HepG2 (cell line): ENCODE data around the gene MAP1LC3A. TPM values are rescaled to one million over a fixed set of nuclear protein-coding genes. Genes with fewer than 3 reads are reported as not detected.

ENCODE experiments used
- ATF1 ChIP-seq: IDR thresholded peaks from 2 replicates; pipeline ENCODE4 v1.6.1; 2016; ENCODE audit warnings: mild to moderate bottlenecking, control low read depth
- BRCA1 ChIP-seq: sonication (generic); formaldehyde crosslinking; IDR thresholded peaks from 2 replicates; pipeline ENCODE4 v1.4.0; 2020; ENCODE audit warnings: missing genetic modification reagents
- CENPT ChIP-seq: sonication (generic); formaldehyde crosslinking; IDR thresholded peaks from 2 replicates; pipeline ENCODE4 v1.8.0; 2022; ENCODE audit warnings: low read depth, mild to moderate bottlenecking, moderate library complexity, missing genetic modification reagents
- ELF4 ChIP-seq: sonication (generic); formaldehyde crosslinking; IDR thresholded peaks from 2 replicates; pipeline ENCODE4 v1.5.0; 2020; ENCODE audit warnings: missing genetic modification reagents, mild to moderate bottlenecking, moderate library complexity, borderline replicate concordance
- EZH2 ChIP-seq: conservative IDR thresholded peaks from 2 replicates; pipeline ENCODE4 v1.6.1; 2012; ENCODE audit warnings: mild to moderate bottlenecking, low read depth, low read length, moderate library complexity
- FOXJ3 ChIP-seq: sonication (generic); formaldehyde crosslinking; IDR thresholded peaks from 2 replicates; pipeline ENCODE4 v1.4.0; 2020; ENCODE audit warnings: missing genetic modification reagents, mild to moderate bottlenecking, borderline replicate concordance
- GATAD1 ChIP-seq: IDR thresholded peaks from 2 replicates; pipeline ENCODE4 v1.6.1; 2016; ENCODE audit warnings: missing genetic modification reagents, missing compliant biosample characterization
- GTF3A ChIP-seq: sonication (generic); formaldehyde crosslinking; conservative IDR thresholded peaks from 2 replicates; pipeline ENCODE4 v1.4.0; 2020; ENCODE audit warnings: mild to moderate bottlenecking, missing genetic modification reagents
- HMG20A ChIP-seq: IDR thresholded peaks from 2 replicates; pipeline ENCODE4 v1.6.1; 2016; ENCODE audit warnings: borderline replicate concordance
- NCOR1 ChIP-seq: fragments of 200-600 bp; sonication (generic); IDR thresholded peaks from 2 replicates; pipeline ENCODE4 v1.7.0; 2017; ENCODE audit warnings: antibody characterized with exemption, low read length, borderline replicate concordance
- NFE2 ChIP-seq: sonication (generic); formaldehyde crosslinking; IDR thresholded peaks from 2 replicates; pipeline ENCODE4 v1.4.0; 2020; ENCODE audit warnings: missing genetic modification reagents
- NFE2L2 ChIP-seq: fragments of 150-350 bp; IDR thresholded peaks from 2 replicates; pipeline ENCODE4 v1.6.1; 2014; ENCODE audit warnings: low read length
- NR2C2 ChIP-seq: sonication (generic); formaldehyde crosslinking; IDR thresholded peaks from 2 replicates; pipeline ENCODE4 v1.4.0; 2020; ENCODE audit warnings: missing genetic modification reagents, mild to moderate bottlenecking, moderate library complexity, borderline replicate concordance
- PHF8 ChIP-seq: sonication (generic); formaldehyde crosslinking; IDR thresholded peaks from 2 replicates; pipeline ENCODE4 v1.5.0; 2020; ENCODE audit warnings: missing genetic modification reagents
- PPARG ChIP-seq: conservative IDR thresholded peaks from 2 replicates; pipeline ENCODE4 v1.6.1; 2016; ENCODE audit warnings: missing biosample characterization, missing genetic modification reagents
- PRPF4 ChIP-seq: fragments of 200-400 bp; formaldehyde crosslinking; IDR thresholded peaks from 2 replicates; pipeline ENCODE4 v1.6.1; 2016; ENCODE audit warnings: low read length, low read depth; ENCODE audit not compliant: poor library complexity, severe bottlenecking
- SMC3 ChIP-seq: IDR thresholded peaks from 2 replicates; pipeline ENCODE4 v1.6.1; 2011; ENCODE audit warnings: low read length, improper control_type of control experiment
- ZBTB2 ChIP-seq: sonication (generic); formaldehyde crosslinking; IDR thresholded peaks from 2 replicates; pipeline ENCODE4 v1.8.0; 2022; ENCODE audit warnings: low read depth, missing genetic modification reagents
- ZNF343 ChIP-seq: sonication (generic); formaldehyde crosslinking; IDR thresholded peaks from 2 replicates; pipeline ENCODE4 v1.4.0; 2020; ENCODE audit warnings: mild to moderate bottlenecking, missing genetic modification reagents
- ZNF354B ChIP-seq: sonication (generic); formaldehyde crosslinking; IDR thresholded peaks from 2 replicates; pipeline ENCODE4 v1.8.0; 2022; ENCODE audit warnings: mild to moderate bottlenecking, missing genetic modification reagents
- ZNF558 ChIP-seq: sonication (generic); formaldehyde crosslinking; IDR thresholded peaks from 2 replicates; pipeline ENCODE4 v1.9.0; 2022; ENCODE audit warnings: mild to moderate bottlenecking, missing genetic modification reagents, borderline replicate concordance
- ZNF609 ChIP-seq: sonication (generic); formaldehyde crosslinking; IDR thresholded peaks from 2 replicates; pipeline ENCODE4 v1.4.0; 2020; ENCODE audit warnings: mild to moderate bottlenecking, missing genetic modification reagents, borderline replicate concordance
- polyA plus RNA-seq, 8 experiments: library from polyadenylated mRNA; depleted of rRNA in 3 of 8; stranded (reverse) in 7 of 8; unstranded in 1 of 8; fragments of >200 nt; fragmentation: Illumina TruSeq in 4 of 8; extraction: Trizol in 4 of 8; gene quantifications; 2 replicates each; pipeline versions ENCODE4 v1.2.1 to v1.2.3, GENCODE V29; 2011 to 2016; ENCODE audit warnings: low read depth in 4 of 8, missing spikeins in 1 of 8, mixed read lengths in 1 of 8; ENCODE audit not compliant: insufficient read depth in 1 of 8
- total RNA-seq, 5 experiments: library from RNA; depleted of rRNA; stranded (reverse); fragments of >200 nt; fragmentation: Illumina TruSeq; extraction: Trizol; gene quantifications; 2 replicates each; pipeline ENCODE4 v1.2.3, GENCODE V29; 2016; ENCODE audit warnings: low read depth in 1 of 5
- TF ChIP-seq, protein P1 (sequence below): sonication (generic); formaldehyde crosslinking; IDR thresholded peaks from 2 replicates; pipeline ENCODE4 v1.8.1; 2023; ENCODE audit warnings: mild to moderate bottlenecking, moderate library complexity, missing genetic modification reagents
- TF ChIP-seq, protein P2 (sequence below): sonication (generic); formaldehyde crosslinking; IDR thresholded peaks from 2 replicates; pipeline ENCODE4 v1.4.0; 2020; ENCODE audit warnings: missing genetic modification reagents

Gene MAP1LC3A
- total and polyA plus RNA-seq, 2 of the 13 experiments (the other 11 are each of a cell fraction or from before 2014, with no cell fraction given), result not detected

GRCh38 chr20:34562641-34563040 is 4.1 kb downstream of the MAP1LC3A start (continued):
- TF ChIP-seq, protein P1, sequence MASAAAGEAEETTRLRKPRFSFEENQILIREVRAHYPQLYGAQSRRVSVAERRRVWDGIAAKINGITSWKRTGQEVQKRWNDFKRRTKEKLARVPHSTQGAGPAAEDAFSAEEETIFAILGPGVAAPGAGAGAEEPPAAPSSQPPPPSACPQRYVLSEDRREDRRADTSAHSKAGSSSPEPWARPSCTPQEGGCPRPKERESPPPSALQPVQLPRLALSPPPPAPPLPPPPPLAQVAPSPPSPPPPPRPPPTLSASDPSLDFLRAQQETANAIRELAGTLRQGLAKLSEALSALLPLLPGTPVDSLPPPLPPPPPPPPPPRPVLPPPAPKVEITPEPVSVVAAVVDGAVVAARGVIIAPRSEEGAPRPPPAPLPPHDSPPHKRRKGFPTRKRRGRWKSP (CRISPR knock-in tag), result no peak
- TF ChIP-seq ZNF354B (CRISPR knock-in tag), result no peak
- TF ChIP-seq ATF1 (CRISPR knock-in tag), result no peak
- TF ChIP-seq, protein P2, sequence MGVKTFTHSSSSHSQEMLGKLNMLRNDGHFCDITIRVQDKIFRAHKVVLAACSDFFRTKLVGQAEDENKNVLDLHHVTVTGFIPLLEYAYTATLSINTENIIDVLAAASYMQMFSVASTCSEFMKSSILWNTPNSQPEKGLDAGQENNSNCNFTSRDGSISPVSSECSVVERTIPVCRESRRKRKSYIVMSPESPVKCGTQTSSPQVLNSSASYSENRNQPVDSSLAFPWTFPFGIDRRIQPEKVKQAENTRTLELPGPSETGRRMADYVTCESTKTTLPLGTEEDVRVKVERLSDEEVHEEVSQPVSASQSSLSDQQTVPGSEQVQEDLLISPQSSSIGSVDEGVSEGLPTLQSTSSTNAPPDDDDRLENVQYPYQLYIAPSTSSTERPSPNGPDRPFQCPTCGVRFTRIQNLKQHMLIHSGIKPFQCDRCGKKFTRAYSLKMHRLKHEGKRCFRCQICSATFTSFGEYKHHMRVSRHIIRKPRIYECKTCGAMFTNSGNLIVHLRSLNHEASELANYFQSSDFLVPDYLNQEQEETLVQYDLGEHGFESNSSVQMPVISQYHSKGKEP (CRISPR knock-in tag), result no peak
- no peak for TF ChIP-seq NFE2
- TF ChIP-seq NFE2L2, result no peak
- TF ChIP-seq GATAD1 (CRISPR knock-in tag), result no peak
- no peak for TF ChIP-seq NR2C2
- TF ChIP-seq ZNF558, result no peak
- TF ChIP-seq ZNF343 (CRISPR knock-in tag), result no peak
- peak; percentile 12; the same call in 1 of the 2 replicates for TF ChIP-seq SMC3
- TF ChIP-seq HMG20A (CRISPR knock-in tag), result no peak
- no peak for TF ChIP-seq PHF8 (CRISPR knock-in tag)
- TF ChIP-seq BRCA1 (CRISPR knock-in tag), result no peak
- no peak for TF ChIP-seq PPARG
- TF ChIP-seq EZH2, result no peak
- TF ChIP-seq ZBTB2 (CRISPR knock-in tag), result no peak
- no peak for TF ChIP-seq GTF3A (CRISPR knock-in tag)
- no peak for TF ChIP-seq FOXJ3
- TF ChIP-seq NCOR1, result no peak
- TF ChIP-seq ZNF609 (CRISPR knock-in tag), result no peak
- no peak for TF ChIP-seq ELF4 (CRISPR knock-in tag)
- no peak for TF ChIP-seq PRPF4
- no peak for TF ChIP-seq CENPT (CRISPR knock-in tag)
